Mucosa of descending colon (tissue), 3 donors: Measurements from ENCODE around the gene ANXA2R. TPM values are rescaled to one million over a fixed set of nuclear protein-coding genes. Genes with fewer than 3 reads are reported as not detected.
A peak's percentile ranks its signal among the peaks of the same experiment; 100 is the strongest.
"Not testable (repeated sequence)": the region's sequence is repeated elsewhere in the genome, so short reads cannot be mapped to it uniquely, and the experiment has no call there.

Experiments
- ATAC-seq: fragments of 200-7000 bp; cut with Tn5 transposase; one replicate; pipeline ENCODE4 v1.9.1; 2020; ENCODE audit warnings: mild to moderate bottlenecking, moderate library complexity
- DNase-seq, 3 donors: peaks; one replicate each; pipeline ENCODE4 v3.0.0-alpha.2; 2020
- H3K36me3 ChIP-seq: fragments of 200-600 bp; one replicate; pipeline ENCODE4 v1.8.0; 2021; ENCODE audit warnings: low read depth, mild to moderate bottlenecking
- H3K4me1 ChIP-seq: fragments of 200-600 bp; one replicate; pipeline ENCODE4 v1.8.0; 2021; ENCODE audit warnings: low read depth, mild to moderate bottlenecking
- H3K4me3 ChIP-seq: fragments of 200-600 bp; one replicate; pipeline ENCODE4 v1.8.0; 2021; ENCODE audit warnings: mild to moderate bottlenecking
- H3K9me3 ChIP-seq: fragments of 200-600 bp; one replicate; pipeline ENCODE4 v1.8.0; 2021; ENCODE audit warnings: mild to moderate bottlenecking
- CTCF ChIP-seq: fragments of 200-600 bp; IDR thresholded peaks from one replicate; pipeline ENCODE4 v1.8.0; 2022; ENCODE audit warnings: antibody characterized with exemption, mild to moderate bottlenecking
- intact Hi-C, 2 donors: fragments of 100-400 bp; cut with DNase I in 1 of 2; cut with micrococcal nuclease in 1 of 2; formaldehyde crosslinking; loops; one replicate each; pipeline versions ENCODE4 v1.11.0 to v1.11.1; 2022; cut with DNase I, micrococcal nuclease
- total RNA-seq, 3 donors: library from RNA; stranded (reverse); fragmentation: NEBNext Ultra II Directional in 2 of 3; extraction: Animal tissue kit (Norgen Biotek cat#: 25700) in 2 of 3; gene quantifications; one replicate each; pipeline versions ENCODE4 v1.2.1 to v1.2.4, GENCODE V29; 2021 to 2023
- donor health status: DM: no; HTN: no; CAD: no; lungs with moderate emphysema.
- donor health status: DM: no; HTN: no; CAD: no.
- donor health status: DM: no; HTN: yes; CAD: no.

The ANXA2R gene
- total RNA-seq, 3 donors from 2014 or later = 1.3 to 2.3 (median 1.8) TPM

GRCh38 chr5:43036856-43037635 lies 3.1 kb downstream of the ANXA2R start:
- ATAC-seq (no peak), DNase-seq (peak; percentile 17 to 59 (median 50))
- intact Hi-C loops = no loop called here
- no peaks in the 10 kb centered on the region for H3K36me3 ChIP-seq
- H3K4me1 ChIP-seq = peaks cover 22% of the 10 kb centered on the region
- no peak overlapping the region for H3K4me3 ChIP-seq
- H3K9me3 ChIP-seq = no peaks in the 10 kb centered on the region
- no peak for TF ChIP-seq CTCF

GRCh38 chr5:43036409-43036808 lies 3.7 kb downstream of the ANXA2R start:
- TF ChIP-seq CTCF = no peak
- DNase-seq = no peak
- Histone ChIP-seq H3K4me3 (no peak overlapping the region), H3K4me1 (peaks cover 22% of the 10 kb centered on the region), H3K36me3 (no peaks in the 10 kb centered on the region), H3K9me3 (no peaks in the 10 kb centered on the region)
- intact Hi-C loops = no loop called here
- ATAC-seq = no peak

GRCh38 chr5:43034591-43034968 lies 5.5 kb downstream of the ANXA2R start:
- no peak for ATAC-seq

GRCh38 chr5:43033841-43034590 lies 6.1 kb downstream of the ANXA2R start:
- no peaks in the 10 kb centered on the region for H3K36me3 ChIP-seq
- TF ChIP-seq CTCF = no peak
- ATAC-seq = no peak
- no peaks in the 10 kb centered on the region for H3K9me3 ChIP-seq
- no peak for DNase-seq
- intact Hi-C loops = no loop called here
- H3K4me1 ChIP-seq = peaks cover 5% of the 10 kb centered on the region
- no peak overlapping the region for H3K4me3 ChIP-seq

More at GRCh38 chr5:43034591-43034968, 5.5 kb downstream of the ANXA2R start:
- TF ChIP-seq CTCF = no peak
- no peak overlapping the region for H3K4me3 ChIP-seq
- H3K36me3 ChIP-seq = no peaks in the 10 kb centered on the region
- H3K4me1 ChIP-seq = peaks cover 8% of the 10 kb centered on the region
- DNase-seq = no peak
- H3K9me3 ChIP-seq = no peaks in the 10 kb centered on the region
- intact Hi-C loops = no loop called here

- no peaks in the 10 kb centered on the region for H3K4me1 ChIP-seq
- no peak for TF ChIP-seq CTCF
- no peak for DNase-seq
- no peak for ATAC-seq
- intact Hi-C loops = no loop called here
- H3K9me3 ChIP-seq = no peaks in the 10 kb centered on the region
- H3K36me3 ChIP-seq = no peaks in the 10 kb centered on the region
- H3K4me3 ChIP-seq = no peak overlapping the region
These were observed 12.9 kb downstream of the ANXA2R start for GRCh38 chr5:43027054-43027785.

GRCh38 chr5:43025184-43025950 lies 14.8 kb downstream of the ANXA2R start:
- ATAC-seq, H3K36me3 ChIP-seq, H3K9me3 ChIP-seq, H3K4me1 ChIP-seq, intact Hi-C loops, DNase-seq, H3K4me3 ChIP-seq: not testable (repeated sequence)
